ENCODE data around the gene LRRC46.

DNA sequence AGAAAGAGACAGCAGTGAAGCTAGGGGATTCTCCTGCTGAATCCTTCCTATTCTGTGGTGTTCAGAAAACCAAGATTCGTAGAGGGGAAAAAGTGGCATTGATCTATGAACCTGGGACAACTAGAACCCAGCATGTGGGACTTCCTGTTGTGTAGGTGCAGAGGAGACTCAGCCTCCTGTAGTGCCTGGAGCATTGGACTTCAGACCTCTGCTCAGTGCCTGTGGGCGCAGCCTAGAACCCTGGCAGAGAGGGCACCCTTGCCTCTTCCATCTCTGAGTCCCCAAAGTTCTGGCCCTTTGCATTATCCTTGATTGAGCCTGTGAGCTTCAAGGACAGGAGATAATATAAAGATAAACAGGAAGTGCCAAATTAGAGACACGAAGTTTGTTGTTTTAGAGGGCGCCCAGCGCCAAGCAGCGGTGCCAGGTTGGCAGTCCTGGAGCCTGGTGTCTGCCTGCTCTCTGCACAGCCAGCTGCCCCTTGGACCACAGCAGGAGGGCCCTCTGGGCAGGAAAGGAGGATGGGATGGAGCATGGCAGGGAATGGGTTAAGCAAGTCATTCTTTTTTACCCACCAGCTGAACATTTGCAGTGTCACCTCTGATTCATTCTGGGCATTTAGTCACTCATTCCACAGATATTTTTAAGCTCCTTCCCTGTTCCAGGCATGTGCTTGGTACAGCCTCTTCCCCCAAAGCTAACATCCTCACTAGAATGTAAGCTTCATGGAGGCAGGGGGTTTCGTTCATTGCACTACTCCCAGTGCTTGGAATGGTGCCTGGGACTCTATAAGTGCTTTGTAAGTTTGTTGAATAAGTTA, 31.4 kb downstream of the LRRC46 start:
- no peak for TF ChIP-seq EZH2phosphoT487 (IDR thresholded peaks at IDR 0.05; ENCODE audit: insufficient read depth, low read depth)
- TF ChIP-seq EZH2 (IDR thresholded peaks at IDR 0.05; ENCODE audit: insufficient read depth, poor library complexity, severe bottlenecking) = no peak
